Measurements from ENCODE around the gene NINJ2.
"Not testable (repeated sequence)": the region's sequence is repeated elsewhere in the genome, so short reads cannot be mapped to it uniquely, and the experiment has no call there.

Gene NINJ2

DNA sequence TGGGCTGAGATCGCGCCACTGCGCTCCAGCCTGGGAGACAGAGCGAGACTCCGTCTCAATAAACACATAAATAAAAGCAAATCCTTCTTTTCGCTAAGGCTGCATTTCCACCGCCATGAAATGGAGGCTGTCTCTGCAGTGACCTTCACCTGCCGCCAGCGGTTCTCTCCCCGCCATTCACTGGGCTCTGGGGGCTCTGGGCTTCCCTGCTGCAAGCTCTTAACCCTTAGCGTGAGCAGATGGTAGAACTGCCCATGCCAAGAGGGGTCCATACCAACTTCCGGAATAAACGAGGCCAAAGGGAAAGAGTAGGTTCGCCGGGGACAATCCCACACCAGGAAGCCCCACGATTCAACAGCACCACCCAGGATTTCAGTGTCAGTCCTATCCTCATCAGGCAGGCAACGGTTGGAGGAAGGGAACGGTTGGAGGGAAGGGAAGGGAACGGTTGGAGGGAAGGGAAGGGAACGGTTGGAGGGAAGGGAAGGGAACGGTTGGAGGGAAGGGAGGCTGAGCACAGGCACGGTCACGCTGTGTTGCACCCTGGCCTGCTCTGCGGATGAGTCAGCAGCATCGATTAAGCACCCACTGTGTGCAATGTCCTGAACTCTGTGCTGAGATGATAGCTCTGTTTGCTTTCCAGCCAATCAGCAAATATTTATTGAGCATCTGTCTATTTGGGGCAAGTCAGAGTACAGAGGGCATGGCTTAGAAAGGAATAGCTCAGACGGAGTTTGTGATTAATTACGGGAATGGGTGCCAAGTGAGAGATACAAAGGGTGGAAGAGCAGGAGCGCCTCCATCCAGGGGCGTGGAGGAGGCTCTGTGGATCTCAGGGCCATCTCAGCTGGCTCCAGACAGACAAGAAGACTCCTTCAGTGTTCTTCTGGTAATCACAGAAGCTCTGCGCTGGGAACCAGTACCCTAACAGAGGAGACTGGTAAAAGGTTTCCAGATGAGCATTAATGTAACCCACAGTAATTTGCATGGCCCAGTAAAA, 77.9 kb downstream of the NINJ2 start:
- peak; percentile 62 for DNase-seq (ENCODE audit: low spot score)

DNA sequence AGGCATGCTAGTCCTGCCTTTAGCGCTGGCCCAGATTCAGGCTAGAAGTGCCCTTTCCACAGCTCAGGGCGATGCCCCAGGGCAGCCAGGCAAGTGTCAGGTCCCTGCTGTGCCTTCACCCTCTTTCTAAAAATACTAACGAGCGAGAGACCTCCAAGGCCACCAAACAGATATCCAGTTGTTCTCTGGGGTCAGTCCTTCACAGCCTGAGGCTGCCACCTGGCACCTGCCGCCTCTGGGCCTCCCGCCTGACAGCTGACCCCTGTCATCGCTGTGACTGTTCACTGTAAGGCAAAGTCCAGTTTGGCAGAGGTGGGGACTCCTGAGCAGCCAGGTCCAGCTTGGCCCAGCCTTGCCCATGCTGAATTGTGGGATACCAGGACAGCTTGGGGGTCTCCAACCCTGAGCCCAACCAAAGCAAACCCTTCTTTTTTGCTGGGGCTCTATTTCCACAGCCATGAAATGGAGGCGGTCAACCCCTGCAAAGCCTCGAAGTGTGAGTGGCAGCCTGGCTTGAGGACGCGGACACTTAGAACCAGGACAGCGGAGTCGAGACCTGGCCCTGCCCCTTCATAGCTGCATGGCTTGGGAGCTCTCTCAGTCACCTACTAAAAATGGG, 79.9 kb downstream of the NINJ2 start:
- DNase-seq (ENCODE audit: low spot score) = no peak

DNA sequence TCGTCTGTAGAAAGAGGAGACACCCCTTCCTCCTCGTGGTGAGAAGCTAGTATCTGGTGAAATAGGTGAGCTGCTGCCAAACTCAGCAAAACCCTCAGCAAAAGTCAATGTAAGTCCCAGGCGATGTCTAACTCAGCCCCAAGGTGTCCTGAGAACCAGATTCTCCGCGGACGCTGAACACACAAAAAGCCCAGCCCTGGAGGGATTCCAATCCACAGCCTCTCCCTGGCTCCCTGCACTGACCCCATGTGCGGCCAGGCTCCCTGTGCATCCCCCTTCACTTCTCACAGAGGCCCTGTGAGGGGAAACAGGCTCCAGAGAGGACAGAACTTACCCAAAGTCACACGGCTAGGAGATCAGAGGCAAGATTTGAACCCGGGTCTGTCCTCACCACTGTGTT, 81.5 kb downstream of the NINJ2 start:
- DNase-seq (ENCODE audit: low spot score) = no peak

DNA sequence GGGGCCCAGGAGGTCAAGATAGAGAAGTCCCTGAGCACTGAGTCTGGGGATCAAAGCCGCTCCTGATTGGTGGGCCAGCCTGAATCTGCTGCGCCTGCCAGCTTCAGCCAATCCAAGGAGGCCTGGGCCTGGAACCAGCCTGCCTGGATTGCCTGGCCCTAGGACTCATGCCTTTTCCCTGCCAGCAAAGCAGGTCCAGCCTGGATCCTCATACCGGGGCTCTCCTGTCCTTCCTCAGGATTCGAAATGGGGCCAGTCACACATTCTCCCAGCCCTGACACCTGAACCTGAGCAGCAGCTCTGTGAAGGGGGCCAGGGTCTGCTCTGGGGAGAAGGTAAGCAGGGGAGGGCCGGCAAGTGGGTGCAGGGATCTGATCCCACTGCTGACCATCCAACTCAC, 81.9 kb downstream of the NINJ2 start:
- DNase-seq (ENCODE audit: low spot score) = no peak

DNA sequence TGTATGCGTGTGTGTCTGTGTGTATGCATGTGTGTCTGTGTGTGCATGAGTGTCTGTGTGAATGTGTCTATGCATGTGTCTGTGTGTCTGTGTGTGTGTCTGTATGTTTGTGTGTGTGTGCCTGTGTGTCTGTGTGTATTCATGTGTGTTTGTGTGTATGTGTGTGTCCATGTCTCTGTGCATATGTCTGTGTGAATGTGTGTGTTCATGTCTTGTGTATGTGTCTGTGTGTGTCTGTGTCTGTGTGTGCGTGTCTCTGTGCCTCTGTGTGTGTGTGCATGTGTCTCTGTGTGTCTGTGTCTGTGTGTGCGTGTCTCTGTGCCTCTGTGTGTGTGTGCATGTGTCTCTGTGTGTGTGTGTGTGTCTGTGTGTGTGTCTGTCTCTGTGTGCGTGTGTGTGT, 82.4 kb downstream of the NINJ2 start:
- no peak for DNase-seq (ENCODE audit: low spot score)

DNA sequence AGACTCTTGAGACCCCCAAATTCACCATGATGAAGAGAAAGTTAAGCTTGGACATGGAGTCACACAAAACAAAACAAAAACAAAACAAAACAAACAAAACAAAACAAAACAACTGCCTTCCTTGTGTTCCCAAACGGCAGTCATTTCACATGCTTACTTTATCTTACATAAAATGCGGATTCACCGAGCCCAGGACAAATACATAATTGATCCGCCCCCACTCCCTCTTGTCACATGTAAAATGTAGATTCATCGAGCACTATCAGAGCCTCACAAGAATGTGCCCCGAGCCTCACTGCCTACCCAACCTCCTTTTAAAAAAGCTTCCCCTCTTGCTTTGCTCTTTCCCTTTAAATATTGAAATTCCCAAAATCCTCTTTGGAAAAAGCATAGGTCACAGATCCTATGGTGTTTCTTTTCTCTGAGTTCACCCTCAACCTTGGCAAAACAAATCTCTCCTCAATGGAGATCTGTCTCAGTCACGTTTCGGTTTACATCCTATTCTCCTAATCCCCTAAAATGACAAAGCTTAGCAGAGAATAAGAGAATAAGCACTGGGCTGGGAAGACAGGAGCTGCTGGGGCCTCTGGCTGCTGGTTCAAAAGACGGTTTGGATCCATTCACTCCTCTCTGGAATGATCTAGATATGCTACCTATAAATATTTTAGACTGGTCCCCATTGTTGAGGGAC, 83.7 kb downstream of the NINJ2 start:
- peak; percentile 45 for DNase-seq (ENCODE audit: low spot score)

DNA sequence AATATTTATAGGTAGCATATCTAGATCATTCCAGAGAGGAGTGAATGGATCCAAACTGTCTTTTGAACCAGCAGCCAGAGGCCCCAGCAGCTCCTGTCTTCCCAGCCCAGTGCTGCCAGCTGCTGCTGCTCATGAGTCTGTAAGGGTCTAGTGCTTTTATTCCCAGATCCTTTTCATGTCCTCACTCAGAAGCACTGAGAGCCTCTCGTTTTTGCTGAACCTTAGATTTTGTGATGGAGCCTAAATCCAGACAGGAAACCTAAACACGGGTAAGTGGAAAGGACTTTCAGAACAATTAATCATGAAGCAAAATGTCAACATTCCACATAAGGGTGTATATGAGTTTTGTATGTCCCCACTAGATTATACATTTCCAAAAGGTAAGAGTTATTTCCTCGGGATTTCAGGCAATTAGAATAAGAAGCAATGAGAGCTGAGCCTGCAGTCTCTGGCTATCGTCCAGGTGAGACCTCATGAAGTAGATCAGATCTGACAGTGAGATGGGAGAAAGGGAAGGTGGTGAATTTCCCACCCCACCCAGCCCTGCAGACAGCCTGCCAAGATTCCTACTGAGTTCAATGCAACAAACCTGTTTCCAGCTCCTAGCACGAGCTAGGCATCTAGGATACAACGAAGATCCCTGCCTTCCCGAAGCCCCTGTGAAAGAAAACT, 84.4 kb downstream of the NINJ2 start:
- peak; percentile 65 for DNase-seq (ENCODE audit: low spot score)

DNA sequence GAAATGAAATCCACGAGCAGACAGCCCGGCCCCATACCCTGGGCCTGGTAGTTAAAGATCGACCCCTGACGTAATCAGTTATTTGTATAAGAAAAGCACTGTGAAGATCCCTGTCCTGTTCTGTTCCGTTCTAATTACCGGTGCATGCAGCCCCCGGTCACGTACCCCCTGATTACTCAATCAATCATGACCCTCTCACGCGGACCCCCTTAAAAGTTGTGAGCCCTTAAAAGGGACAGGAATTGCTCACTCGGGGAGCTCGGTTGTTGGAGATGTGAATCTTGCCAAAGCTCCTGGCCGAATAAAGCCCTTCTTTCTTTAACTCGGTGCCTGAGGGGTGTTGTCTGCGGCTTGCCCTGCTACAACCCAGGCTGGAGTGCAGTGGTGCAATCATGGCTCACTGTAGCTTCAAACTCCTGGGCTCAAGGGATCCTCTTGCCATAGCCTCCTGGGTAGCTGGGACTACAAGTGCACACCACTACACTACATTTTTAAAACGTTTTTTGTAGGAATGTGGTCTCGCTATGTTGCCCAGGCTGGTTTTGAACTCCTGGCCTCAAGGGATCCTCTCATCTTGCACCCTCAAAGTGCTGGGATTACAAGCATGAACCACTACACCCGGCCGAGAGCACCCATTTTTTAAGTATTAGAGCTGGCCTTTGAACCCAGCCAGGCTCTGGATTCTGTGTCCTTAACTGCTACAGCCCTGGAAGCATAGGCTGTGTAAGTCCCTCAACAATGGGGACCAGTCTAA, 85.1 kb downstream of the NINJ2 start:
- not testable (repeated sequence) for DNase-seq (ENCODE audit: low spot score)

DNA sequence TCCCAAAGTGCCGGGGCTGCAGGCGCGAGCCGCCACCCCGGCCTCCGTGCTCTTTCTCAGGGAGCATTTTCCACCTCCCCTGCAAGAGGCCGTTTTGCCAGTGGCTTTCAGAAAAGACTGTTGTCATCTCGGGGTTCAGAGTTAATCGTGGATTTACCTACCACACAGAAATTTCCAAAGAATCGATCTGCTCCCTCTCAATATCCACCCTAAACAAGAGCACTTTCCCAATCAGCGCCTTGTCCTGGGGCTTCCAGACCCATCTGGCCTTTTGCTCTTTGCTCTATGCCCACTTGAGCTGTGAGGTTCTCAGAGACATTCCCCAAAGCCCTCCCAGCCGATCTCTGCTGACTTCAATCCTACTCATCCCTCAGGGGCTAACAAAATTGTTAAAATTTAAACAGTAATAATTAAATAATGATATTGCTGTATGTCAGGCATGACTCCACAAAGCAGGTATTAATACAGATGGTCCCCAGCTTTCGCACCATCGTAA, 86.6 kb downstream of the NINJ2 start:
- DNase-seq (ENCODE audit: low spot score) = peak; percentile 49

DNA sequence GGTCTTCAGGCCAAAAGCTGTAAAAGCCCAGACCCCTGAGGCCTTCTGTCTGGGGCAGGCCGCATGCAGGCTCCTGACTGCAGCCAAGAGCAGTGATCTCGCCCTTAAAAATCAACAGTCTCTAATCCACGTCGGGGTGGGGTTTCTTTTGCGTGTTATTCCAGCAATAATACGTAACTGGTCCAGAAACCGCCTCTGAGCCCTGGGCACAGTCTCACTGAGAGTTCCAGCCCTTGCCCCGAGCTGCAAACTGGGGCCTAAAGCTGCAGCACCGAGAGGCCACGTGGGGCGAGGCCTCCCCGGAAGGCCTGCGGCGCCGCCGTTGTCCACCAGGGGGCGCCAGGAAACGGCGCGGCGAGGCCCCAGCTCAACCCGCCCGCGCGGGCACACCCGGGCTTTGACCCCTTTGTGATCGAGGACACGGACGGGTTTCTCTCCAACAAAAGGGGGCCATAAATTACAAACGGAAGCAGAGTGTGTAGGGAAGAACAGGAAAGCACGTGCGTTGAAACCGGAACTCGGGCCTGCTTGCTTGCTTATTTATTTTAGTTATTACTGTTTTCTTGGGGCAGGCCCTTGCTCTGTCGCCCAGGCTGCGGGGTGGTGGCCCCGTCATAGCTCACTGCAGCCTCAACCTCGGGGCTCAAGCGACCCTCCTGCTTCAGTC, 87.2 kb downstream of the NINJ2 start:
- DNase-seq (ENCODE audit: low spot score) = peak; percentile 89

DNA sequence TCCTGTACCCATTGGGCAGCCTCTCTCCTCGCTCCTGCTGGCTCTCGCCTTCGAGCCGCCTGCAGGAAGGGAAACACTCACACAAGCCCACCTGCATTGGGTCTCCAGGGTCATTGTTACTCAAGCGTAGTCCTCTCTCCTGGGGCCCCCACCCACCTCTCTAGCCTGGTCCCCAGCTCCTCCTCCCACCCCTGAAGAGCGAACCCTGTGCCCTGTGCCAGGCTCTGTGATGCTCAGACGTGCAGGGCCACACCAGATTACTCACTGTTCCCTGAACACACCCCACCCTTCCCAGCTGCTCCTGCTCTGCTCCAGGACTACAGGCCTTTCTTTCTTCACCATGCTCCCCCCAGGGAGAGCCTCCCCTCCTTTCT, 88.1 kb downstream of the NINJ2 start:
- DNase-seq (ENCODE audit: low spot score) = no peak

DNA sequence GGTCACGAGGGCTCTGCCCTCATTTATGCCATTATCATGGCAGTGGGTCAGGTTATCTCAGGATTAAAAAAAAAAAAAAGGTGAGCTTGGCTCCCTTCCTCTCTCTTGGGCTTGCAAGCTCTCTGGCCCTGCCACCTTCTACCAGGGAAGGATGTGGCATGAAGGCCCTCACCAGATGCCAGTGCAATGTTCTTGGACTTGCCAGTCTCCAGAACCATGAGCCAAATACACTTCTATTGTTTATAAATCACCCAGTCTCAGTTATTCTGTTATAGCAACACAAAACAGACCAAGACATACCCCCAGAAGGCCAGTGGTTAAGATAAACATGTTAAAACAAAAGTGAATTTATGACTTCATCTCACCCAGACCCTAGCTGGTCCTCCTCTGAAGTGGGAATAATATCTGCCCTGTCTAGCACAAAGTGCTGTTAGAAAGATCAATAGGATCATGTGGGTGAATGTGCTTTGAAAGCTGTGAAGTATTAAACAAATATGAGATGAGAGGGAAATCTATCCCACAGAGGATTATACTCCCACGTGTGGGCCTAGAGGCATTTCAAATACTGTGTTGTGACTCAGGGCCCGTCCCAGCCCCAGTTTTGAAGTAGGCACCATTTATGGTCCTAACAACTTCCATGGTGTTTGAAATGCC, 88.6 kb downstream of the NINJ2 start:
- DNase-seq (ENCODE audit: low spot score) = no peak

DNA sequence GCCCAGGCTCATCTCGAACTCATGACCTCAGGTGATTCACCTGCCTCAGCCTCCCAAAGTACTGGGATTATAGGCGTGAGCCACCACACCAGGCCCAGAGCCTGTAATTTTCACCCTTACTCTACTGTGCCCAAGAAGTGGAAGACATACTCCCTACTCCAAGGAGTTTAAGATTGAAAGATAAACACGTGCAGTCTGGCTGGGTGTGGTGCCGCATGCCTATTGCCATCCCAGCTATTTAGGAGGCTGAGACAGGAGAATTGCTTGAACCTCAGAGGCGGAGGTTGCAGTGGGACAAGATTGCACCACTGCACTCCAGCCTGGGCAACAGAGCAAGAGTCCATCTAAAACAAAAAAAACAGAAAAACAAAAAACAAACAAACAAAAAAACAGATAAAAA, 90.0 kb downstream of the NINJ2 start:
- DNase-seq (ENCODE audit: low spot score) = peak; percentile 56

DNA sequence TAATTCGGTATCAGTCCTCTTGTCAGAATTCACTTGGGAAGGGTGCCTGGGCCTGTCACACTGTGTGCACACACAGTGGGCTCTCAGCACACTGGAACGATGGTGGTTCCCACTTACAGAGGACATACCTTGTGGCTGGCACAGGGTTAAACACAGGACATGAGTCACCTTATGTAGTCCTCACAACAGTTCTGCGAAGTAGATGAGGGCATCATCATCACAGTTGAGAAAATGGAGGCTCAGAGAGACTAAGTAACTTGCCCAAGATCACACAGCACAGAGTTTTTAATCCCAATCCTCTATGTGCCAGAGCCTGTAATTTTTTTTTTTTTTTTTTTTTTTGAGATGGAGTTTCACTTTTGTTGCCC, 90.7 kb downstream of the NINJ2 start:
- DNase-seq (ENCODE audit: low spot score) = no peak

DNA sequence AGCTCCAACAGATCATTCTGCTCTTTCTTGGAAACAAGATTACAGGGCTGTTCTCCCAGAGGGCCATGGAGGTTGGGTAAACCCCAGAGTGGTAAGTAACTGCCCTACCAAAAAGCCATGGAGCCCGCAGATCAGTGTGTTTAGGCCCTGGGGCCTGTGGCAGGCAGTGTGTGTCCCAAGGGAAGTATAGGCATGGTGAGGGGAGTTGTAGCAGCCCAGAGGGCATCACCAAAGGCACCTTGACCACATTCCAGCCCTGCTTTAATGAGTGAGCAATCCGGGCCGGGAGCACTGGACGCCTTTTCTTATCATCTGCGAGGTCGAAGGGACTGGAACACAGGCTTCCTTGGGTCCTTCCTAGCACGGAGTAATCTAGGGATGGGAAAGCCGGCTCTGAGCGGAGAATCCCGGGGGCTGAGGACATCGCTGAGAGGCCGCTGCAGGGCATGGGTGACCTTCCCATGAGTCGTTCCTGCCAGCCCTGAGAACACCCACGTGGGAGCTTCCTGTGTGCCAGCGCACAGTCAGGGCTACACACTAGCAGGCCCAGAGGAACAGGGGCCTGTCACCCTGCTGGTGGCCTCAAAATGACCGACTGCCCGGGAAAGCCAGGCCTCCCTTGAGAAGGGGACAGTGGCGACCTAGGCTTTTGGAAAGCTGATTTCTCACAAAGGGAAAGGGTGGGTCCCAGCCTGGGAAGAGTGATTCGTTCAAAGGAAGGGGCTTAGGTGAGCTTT, 91.3 kb downstream of the NINJ2 start:
- no peak for DNase-seq (ENCODE audit: low spot score)

DNA sequence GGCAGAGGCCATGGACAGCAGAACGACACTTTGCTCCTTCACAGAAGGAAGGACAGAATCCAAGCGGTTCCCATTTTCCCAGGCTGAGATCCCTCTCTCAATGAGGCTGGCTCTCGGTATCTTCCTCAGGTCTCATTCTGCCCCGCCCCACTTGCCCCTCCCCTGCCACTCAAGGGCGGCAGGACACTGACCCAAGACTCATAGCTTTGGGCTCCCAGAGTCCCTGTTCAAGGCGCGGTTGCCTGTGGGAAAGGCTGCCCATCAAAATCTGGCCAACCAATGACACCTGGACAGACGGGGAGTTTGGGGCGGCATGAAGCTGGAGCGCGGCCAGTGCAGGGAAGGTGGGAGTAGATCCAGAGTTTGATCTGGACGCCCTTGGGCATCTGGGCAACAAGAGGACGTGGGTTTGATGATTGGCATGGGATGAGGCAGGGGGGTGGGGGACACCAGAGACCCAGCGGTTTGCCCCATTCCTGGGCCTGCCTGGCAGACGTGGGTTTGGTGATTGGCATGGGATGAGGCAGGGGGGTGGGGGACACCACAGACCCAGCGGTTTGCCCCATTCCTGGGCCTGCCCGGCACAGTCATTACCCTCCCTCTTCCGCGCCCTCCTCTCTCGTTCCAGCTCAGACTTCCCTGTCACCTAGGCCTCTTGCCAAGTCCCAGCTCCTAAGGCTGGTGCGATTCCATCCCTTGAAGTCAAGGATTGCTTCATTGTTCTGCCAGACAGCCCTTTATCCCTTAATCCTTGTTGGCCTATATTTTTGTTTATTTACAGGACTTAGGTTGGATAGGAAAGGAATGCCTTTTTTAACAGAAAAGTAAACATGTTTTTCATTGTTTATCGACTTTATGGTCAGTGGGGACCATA, 92.1 kb downstream of the NINJ2 start:
- DNase-seq (ENCODE audit: low spot score) = no peak

DNA sequence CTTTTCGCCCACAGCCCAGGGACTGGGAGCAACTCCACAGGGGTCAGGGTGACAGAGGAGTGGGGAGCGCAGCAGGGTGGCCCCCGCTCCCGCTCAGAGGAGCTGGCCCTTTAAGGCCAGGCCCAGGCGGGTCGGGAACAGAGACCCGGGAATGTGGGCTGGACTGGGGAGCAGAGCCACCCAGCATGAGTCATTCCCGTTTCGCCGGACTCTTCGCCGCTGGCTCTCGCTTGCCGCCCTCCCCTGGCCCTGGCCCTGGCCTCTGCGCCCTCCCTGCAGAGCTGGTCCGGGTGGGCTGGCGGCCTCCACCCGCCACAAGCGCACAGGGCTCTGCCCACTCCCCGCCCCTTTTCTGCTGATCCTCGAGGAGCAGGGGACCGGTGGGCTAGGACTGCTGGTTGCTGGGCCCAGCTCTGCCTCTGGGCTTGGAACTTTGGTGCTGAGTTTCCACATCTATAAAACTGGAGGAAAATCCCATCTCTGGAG, 92.8 kb downstream of the NINJ2 start:
- no peak for DNase-seq (ENCODE audit: low spot score)

DNA sequence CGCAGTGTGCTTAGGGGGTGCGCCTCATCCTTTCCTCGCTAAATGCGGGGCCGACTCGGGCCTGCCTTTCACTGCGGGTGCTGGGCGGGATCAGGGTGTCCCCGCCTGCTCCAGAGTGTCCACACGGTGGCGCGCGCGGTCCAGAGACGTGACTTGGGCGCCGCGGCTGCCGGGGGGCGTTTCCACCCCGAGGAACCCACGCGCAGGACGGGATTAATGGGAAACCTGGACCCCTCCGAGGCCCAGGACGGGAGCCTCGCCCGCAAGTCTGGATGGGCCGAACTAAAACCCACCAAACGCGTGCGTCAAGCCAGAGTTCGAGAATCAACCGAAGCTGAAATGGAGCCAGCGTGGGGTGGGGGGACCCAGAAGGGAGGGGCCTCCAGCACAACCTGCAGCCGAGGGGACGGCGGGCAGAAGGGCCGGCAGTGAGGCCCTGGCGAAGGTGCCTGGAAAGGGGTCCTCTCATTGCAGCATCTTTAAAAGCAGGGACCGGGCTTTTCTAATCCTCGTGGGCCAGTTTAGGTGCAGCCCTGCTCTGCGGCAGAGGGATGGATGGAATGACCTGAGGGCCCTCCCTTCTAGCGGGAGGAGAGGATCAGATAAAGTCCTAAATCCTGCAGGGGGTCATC, 93.3 kb downstream of the NINJ2 start:
- peak; percentile 87 for DNase-seq (ENCODE audit: low spot score)

Data from hematopoietic multipotent progenitor cell treated with erythropoietin and hydrocortisone succinate and interleukin-3 and kit ligand, for 17 days (in vitro differentiated cells).